HEK293T (cell line): Measurements from ENCODE around the gene PRKAG2.
"Not testable (repeated sequence)": the region's sequence is repeated elsewhere in the genome, so short reads cannot be mapped to it uniquely, and the experiment has no call there.

Source experiments
- CTCF ChIA-PET: fragments of 350-600 bp; formaldehyde crosslinking; extraction: SDS; loops from one replicate; lab custom pipeline; 2021; ENCODE audit warnings: antibody characterized with exemption, inconsistent platforms; lab: Yijun Ruan, JAX
- POLR2A ChIA-PET: fragments of 350-600 bp; formaldehyde crosslinking; extraction: SDS; loops from one replicate; lab custom pipeline; 2020; ENCODE audit warnings: antibody characterized with exemption, inconsistent platforms; lab: Yijun Ruan, JAX
- DNase-seq: peaks from one replicate; pipeline ENCODE4 v3.0.0; 2012; ENCODE audit warnings: mixed read lengths; ENCODE audit errors: extremely low spot score
- ARNT ChIP-seq: fragments of 450-650 bp; IDR thresholded peaks from 2 replicates; pipeline ENCODE4 v1.6.1; 2017; ENCODE audit warnings: mild to moderate bottlenecking
- BHLHE40 ChIP-seq: fragments of 450-650 bp; IDR thresholded peaks from 2 replicates; pipeline ENCODE4 v1.6.1; 2016; ENCODE audit warnings: mild to moderate bottlenecking, moderate library complexity, borderline replicate concordance
- CTBP1 ChIP-seq: fragments of 450-650 bp; IDR thresholded peaks from 2 replicates; pipeline ENCODE4 v1.6.1; 2016; ENCODE audit warnings: borderline replicate concordance
- ELF4 ChIP-seq: fragments of 450-650 bp; IDR thresholded peaks from 2 replicates; pipeline ENCODE4 v1.6.1; 2017; ENCODE audit warnings: antibody characterized with exemption
- FOXA1 ChIP-seq: fragments of 450-650 bp; IDR thresholded peaks from 2 replicates; pipeline ENCODE4 v1.6.1; 2016; ENCODE audit warnings: mild to moderate bottlenecking
- FOXK2 ChIP-seq: fragments of 450-650 bp; IDR thresholded peaks from 2 replicates; pipeline ENCODE4 v1.6.1; 2016; ENCODE audit warnings: mild to moderate bottlenecking
- FOXM1 ChIP-seq: fragments of 450-650 bp; IDR thresholded peaks from 2 replicates; pipeline ENCODE4 v1.6.1; 2017; ENCODE audit warnings: mild to moderate bottlenecking, borderline replicate concordance
- HDGF ChIP-seq: fragments of 450-650 bp; IDR thresholded peaks from 2 replicates; pipeline ENCODE4 v1.6.1; 2017; ENCODE audit warnings: antibody characterized with exemption, borderline replicate concordance
- L3MBTL2 ChIP-seq: fragments of 450-650 bp; conservative IDR thresholded peaks from 2 replicates; pipeline ENCODE4 v1.6.1; 2016; ENCODE audit warnings: mild to moderate bottlenecking
- LEF1 ChIP-seq: fragments of 450-650 bp; IDR thresholded peaks from 2 replicates; pipeline ENCODE4 v1.6.1; 2017; ENCODE audit warnings: mild to moderate bottlenecking, borderline replicate concordance
- NFRKB ChIP-seq: fragments of 450-650 bp; IDR thresholded peaks from 2 replicates; pipeline ENCODE4 v1.6.1; 2016; ENCODE audit warnings: mild to moderate bottlenecking, moderate library complexity
- PKNOX1 ChIP-seq: fragments of 450-650 bp; IDR thresholded peaks from 2 replicates; pipeline ENCODE4 v1.6.1; 2016
- SP1 ChIP-seq: fragments of 450-650 bp; IDR thresholded peaks from 2 replicates; pipeline ENCODE4 v1.6.1; 2017
- SUZ12 ChIP-seq: fragments of 450-650 bp; IDR thresholded peaks from 2 replicates; pipeline ENCODE4 v1.6.1; 2016; ENCODE audit warnings: mild to moderate bottlenecking
- TARDBP ChIP-seq: fragments of 450-650 bp; IDR thresholded peaks from 2 replicates; pipeline ENCODE4 v1.6.1; 2016
- ZNF384 ChIP-seq: fragments of 450-650 bp; IDR thresholded peaks from 2 replicates; pipeline ENCODE4 v1.6.1; 2016

The PRKAG2 gene

GRCh38 chr7:151541709-151542499 is 335.0 kb downstream of the PRKAG2 start:
- POLR2A ChIA-PET, result no interaction called here
- CTCF ChIA-PET, result no interaction called here
- no peak for DNase-seq
- TF ChIP-seq FOXK2 (no peak), L3MBTL2 (no peak), FOXM1 (no peak), ELF4 (no peak), CTBP1 (no peak), SUZ12 (no peak), LEF1 (no peak), ARNT (no peak), SP1 (no peak), NFRKB (no peak)

- CTCF ChIA-PET, result no interaction called here
- DNase-seq, result no peak
- no peak for TF ChIP-seq ZNF384
- TF ChIP-seq ARNT, result no peak
- no peak for TF ChIP-seq L3MBTL2
- no peak for TF ChIP-seq TARDBP
- no peak for TF ChIP-seq PKNOX1
- TF ChIP-seq FOXK2, result no peak
- TF ChIP-seq FOXM1, result no peak
- no peak for TF ChIP-seq HDGF
- TF ChIP-seq ELF4, result no peak
- TF ChIP-seq SUZ12, result no peak
- POLR2A ChIA-PET, result no interaction called here
Observed at GRCh38 chr7:151540146-151540545, 336.8 kb downstream of the PRKAG2 start.

- TF ChIP-seq SP1 (no peak), PKNOX1 (no peak), HDGF (no peak), BHLHE40 (no peak), CTBP1 (no peak), FOXA1 (no peak), FOXK2 (no peak), TARDBP (no peak), FOXM1 (no peak), LEF1 (no peak), ARNT (no peak), NFRKB (no peak)
- POLR2A ChIA-PET, result interaction anchor here (0.6 to 1.6 kb wide), 4 partner anchors 11 to 312 kb away, joined by 3 read pairs; partner anchors contain the start of gene ABCF2
- DNase-seq, result no peak
- CTCF ChIA-PET, result interaction anchor here (0.6 to 1.1 kb wide), 3 partner anchors 32 to 223 kb away, joined by 3 to 12 read pairs (median 4); no protein-coding TSS in a partner anchor
Observed at GRCh38 chr7:151539088-151539671, 337.7 kb downstream of the PRKAG2 start.

GRCh38 chr7:151537818-151538561 is 338.9 kb downstream of the PRKAG2 start:
- TF ChIP-seq ARNT (no peak), FOXK2 (no peak)
- no peak for DNase-seq
- POLR2A ChIA-PET, result interaction anchor here (1.1 to 1.6 kb wide), 3 partner anchors 13 to 311 kb away, joined by 3 read pairs; partner anchors contain the start of gene ABCF2
- CTCF ChIA-PET, result interaction anchor here (1.1 kb wide), 2 partner anchors 31 to 82 kb away, joined by 4 to 12 read pairs; no protein-coding TSS in a partner anchor

GRCh38 chr7:151536178-151536577 is 340.7 kb downstream of the PRKAG2 start:
- POLR2A ChIA-PET, CTCF ChIA-PET, DNase-seq: not testable (repeated sequence)

GRCh38 chr7:151529842-151530241 is 347.1 kb downstream of the PRKAG2 start:
- DNase-seq, result no peak
- TF ChIP-seq LEF1 (no peak), SUZ12 (no peak), NFRKB (no peak), CTBP1 (no peak), HDGF (no peak), ELF4 (no peak), FOXK2 (no peak), BHLHE40 (no peak)
- ChIA-PET CTCF (no interaction called here), POLR2A (no interaction called here)

GRCh38 chr7:151524845-151525244 is 352.1 kb downstream of the PRKAG2 start:
- ChIA-PET POLR2A (no interaction called here), CTCF (no interaction called here)
- TF ChIP-seq ELF4, result no peak
- TF ChIP-seq FOXM1, result no peak
- no peak for TF ChIP-seq TARDBP
- no peak for TF ChIP-seq CTBP1
- no peak for DNase-seq
